Karpas-422 (cell line): ENCODE results near the gene SKIC8. TPM values are rescaled to one million over a fixed set of nuclear protein-coding genes. Genes with fewer than 3 reads are reported as not detected.

Source experiments
- DNase-seq: peaks from one replicate; pipeline ENCODE4 v3.0.0-alpha.2; 2015
- H2AFZ ChIP-seq: fragments of 200-600 bp; sonication (generic); 2 replicates; pipeline ENCODE4 v1.6.1; 2014; ENCODE audit warnings: antibody characterized with exemption, low read length, mixed read lengths
- H3K27ac ChIP-seq: fragments of 200-600 bp; sonication (generic); 2 replicates; pipeline ENCODE4 v1.5.1; 2014; ENCODE audit warnings: mild to moderate bottlenecking, low read length, moderate library complexity
- H3K27me3 ChIP-seq: fragments of 200-600 bp; sonication (generic); 2 replicates; pipeline ENCODE4 v1.6.1; 2014; ENCODE audit warnings: low read length, mixed read lengths
- H3K36me3 ChIP-seq: fragments of 200-600 bp; sonication (generic); 2 replicates; pipeline ENCODE4 v1.6.1; 2014; ENCODE audit warnings: low read length, mixed read lengths; ENCODE audit not compliant: insufficient read depth
- H3K4me1 ChIP-seq: fragments of 200-600 bp; sonication (generic); 2 replicates; pipeline ENCODE4 v1.6.1; 2014; ENCODE audit warnings: mild to moderate bottlenecking, low read length, mixed read lengths
- H3K4me2 ChIP-seq: fragments of 200-600 bp; sonication (generic); 2 replicates; pipeline ENCODE4 v1.6.1; 2014; ENCODE audit warnings: low read length, low read depth, mild to moderate bottlenecking; ENCODE audit not compliant: poor library complexity, severe bottlenecking
- H3K4me3 ChIP-seq: fragments of 200-600 bp; sonication (generic); 2 replicates; pipeline ENCODE4 v1.5.1; 2014; ENCODE audit warnings: mild to moderate bottlenecking, antibody characterized with exemption, low read length, mixed read lengths
- H3K79me2 ChIP-seq: fragments of 200-600 bp; sonication (generic); 2 replicates; pipeline ENCODE4 v1.6.1; 2014; ENCODE audit warnings: mild to moderate bottlenecking, low read length, mixed read lengths
- H3K9ac ChIP-seq: fragments of 200-600 bp; sonication (generic); 2 replicates; pipeline ENCODE4 v1.6.0; 2014; ENCODE audit warnings: low read length
- H3K9me2 ChIP-seq: fragments of 200-600 bp; sonication (generic), shearing (Covaris generic); replicated peaks from 2 replicates; pipeline ENCODE4 v1.6.0; 2014; ENCODE audit warnings: mild to moderate bottlenecking, low read length, moderate library complexity; ENCODE audit not compliant: insufficient read depth
- H3K9me3 ChIP-seq: fragments of 300-700, 200-600 bp; sonication (generic); 2 replicates; pipeline ENCODE4 v1.6.1; 2014; ENCODE audit warnings: low read length, mixed read lengths
- H4K20me1 ChIP-seq: fragments of 200-600 bp; sonication (generic); 2 replicates; pipeline ENCODE4 v1.6.1; 2014; ENCODE audit warnings: mild to moderate bottlenecking, antibody characterized with exemption, low read length, low read depth; ENCODE audit not compliant: insufficient read depth
- total RNA-seq: library from RNA; depleted of rRNA; stranded (reverse); fragments of >200 nt; shearing (Covaris generic); gene quantifications from 2 replicates; pipeline ENCODE4 v1.2.3, GENCODE V29; 2014; ENCODE audit warnings: low replicate concordance

Gene SKIC8
- total RNA-seq, 1 experiment from 2014 or later = 134 TPM

DNA sequence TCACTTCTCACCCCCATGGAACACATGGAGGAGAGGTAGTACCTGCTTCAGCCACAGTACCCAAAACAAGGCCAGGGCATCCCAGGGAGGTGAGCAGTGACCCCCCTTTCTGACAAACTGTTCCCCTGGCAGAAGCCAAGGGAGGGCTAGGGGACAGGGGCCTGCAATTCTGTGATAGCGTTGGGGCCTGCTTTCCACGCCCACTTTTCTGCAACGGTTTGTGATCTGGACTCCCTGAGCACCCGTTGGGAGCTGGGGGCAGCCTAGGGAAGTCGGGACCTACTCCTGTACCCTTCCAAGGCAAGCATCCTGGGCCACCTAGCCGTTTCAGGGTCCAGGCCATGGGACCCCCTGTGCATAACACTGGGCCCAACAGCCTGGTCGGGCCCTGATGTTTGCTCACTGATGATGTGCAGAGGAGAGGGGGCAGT is 36.0 kb downstream of the SKIC8 start:
- H3K4me3 ChIP-seq = no peak overlapping the region
- H3K27me3 ChIP-seq = no peaks in the 10 kb centered on the region
- H3K9ac ChIP-seq = no peak overlapping the region
- H3K9me3 ChIP-seq = no peaks in the 10 kb centered on the region
- H3K79me2 ChIP-seq = no peaks in the 10 kb centered on the region
- no peaks in the 10 kb centered on the region for H3K9me2 ChIP-seq
- H2AFZ ChIP-seq = no peak overlapping the region
- no peak for DNase-seq
- no peak overlapping the region for H3K4me2 ChIP-seq
- no peak overlapping the region for H3K27ac ChIP-seq
- no peaks in the 10 kb centered on the region for H3K4me1 ChIP-seq
- H3K36me3 ChIP-seq = no peaks in the 10 kb centered on the region
- 0 out of 2 replicates have a peak, but pooled peaks cover 5% of the 10 kb centered on the region for H4K20me1 ChIP-seq

DNA sequence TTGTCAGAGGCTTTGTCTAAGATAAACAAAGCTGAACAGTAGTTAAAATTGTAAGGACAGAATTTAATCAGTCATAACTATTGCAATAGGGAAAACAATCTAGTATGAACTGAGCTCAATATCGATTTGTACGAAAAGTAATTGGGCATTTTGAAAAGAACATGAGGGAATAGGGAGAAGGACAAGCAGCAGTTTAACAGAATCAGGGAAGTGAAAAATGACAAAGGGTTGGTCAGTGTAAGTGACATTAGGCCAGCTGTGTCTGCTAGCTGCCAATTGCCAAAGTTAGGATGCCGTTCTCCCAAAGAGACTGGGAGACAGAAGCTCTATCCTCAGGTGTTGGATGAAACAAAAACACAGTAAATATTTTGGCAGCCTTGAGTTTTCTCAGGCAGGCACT is 38.3 kb downstream of the SKIC8 start:
- no peaks in the 10 kb centered on the region for H3K79me2 ChIP-seq
- H4K20me1 ChIP-seq = no peaks in the 10 kb centered on the region
- no peaks in the 10 kb centered on the region for H3K9me3 ChIP-seq
- H3K36me3 ChIP-seq = no peaks in the 10 kb centered on the region
- no peaks in the 10 kb centered on the region for H3K4me1 ChIP-seq
- no peaks in the 10 kb centered on the region for H3K27me3 ChIP-seq
- H3K9me2 ChIP-seq = no peaks in the 10 kb centered on the region
- DNase-seq = no peak
- no peak overlapping the region for H3K9ac ChIP-seq
- no peak overlapping the region for H3K27ac ChIP-seq
- no peak overlapping the region for H3K4me2 ChIP-seq
- H3K4me3 ChIP-seq = no peak overlapping the region
- no peak overlapping the region for H2AFZ ChIP-seq

DNA sequence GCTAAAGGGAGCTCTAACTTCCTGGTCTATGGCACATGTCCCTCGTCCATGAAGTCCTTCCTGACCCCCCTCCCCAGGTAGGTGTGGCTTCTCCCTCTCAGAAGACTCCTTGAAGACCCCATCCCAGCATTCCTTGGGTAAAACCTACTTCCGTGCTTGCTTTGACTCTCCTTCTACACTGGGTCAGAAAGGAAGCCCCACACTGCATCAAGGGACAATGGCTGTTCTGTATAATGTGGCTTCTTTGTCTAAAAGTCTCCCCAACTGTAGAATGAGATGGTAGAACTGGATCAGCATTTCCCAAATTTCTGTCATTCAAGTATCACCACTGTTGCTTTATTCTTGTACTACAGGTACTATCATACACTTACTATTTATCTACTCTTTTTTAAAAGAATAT is 38.9 kb downstream of the SKIC8 start:
- DNase-seq = no peak
- no peak overlapping the region for H2AFZ ChIP-seq
- no peaks in the 10 kb centered on the region for H3K9me3 ChIP-seq
- H3K27me3 ChIP-seq = no peaks in the 10 kb centered on the region
- no peaks in the 10 kb centered on the region for H3K9me2 ChIP-seq
- H3K36me3 ChIP-seq = no peaks in the 10 kb centered on the region
- no peak overlapping the region for H3K4me2 ChIP-seq
- H3K4me1 ChIP-seq = no peaks in the 10 kb centered on the region
- H3K4me3 ChIP-seq = no peak overlapping the region
- H3K79me2 ChIP-seq = no peaks in the 10 kb centered on the region
- no peak overlapping the region for H3K9ac ChIP-seq
- no peak overlapping the region for H3K27ac ChIP-seq
- no peaks in the 10 kb centered on the region for H4K20me1 ChIP-seq

DNA sequence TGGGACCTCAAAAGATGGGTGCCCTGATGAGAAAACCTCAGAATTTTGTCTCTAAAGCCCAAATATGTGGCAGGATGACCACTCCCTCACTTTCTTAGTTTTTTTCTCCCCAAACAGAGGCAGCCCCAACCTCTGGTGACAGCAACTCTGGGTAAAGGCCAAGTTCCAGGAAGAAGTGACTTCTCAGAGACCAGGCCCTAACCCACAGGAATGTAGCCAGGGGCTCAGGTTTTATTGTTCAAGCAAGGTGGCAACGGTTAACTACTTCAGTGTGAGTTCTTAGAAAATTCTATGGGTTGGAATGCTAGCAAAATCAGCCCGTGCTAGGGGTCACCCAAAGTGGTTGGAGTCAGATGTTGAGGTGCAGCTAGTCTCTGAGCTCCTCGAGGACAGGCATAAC is 40.2 kb downstream of the SKIC8 start:
- Histone ChIP-seq H3K36me3 (no peaks in the 10 kb centered on the region), H3K4me1 (no peaks in the 10 kb centered on the region), H4K20me1 (no peaks in the 10 kb centered on the region), H3K9ac (no peak overlapping the region), H3K27me3 (no peaks in the 10 kb centered on the region), H3K4me3 (no peak overlapping the region), H3K9me3 (no peaks in the 10 kb centered on the region), H3K27ac (no peak overlapping the region), H3K4me2 (no peak overlapping the region), H2AFZ (no peak overlapping the region), H3K9me2 (no peaks in the 10 kb centered on the region), H3K79me2 (no peaks in the 10 kb centered on the region)
- DNase-seq = no peak

DNA sequence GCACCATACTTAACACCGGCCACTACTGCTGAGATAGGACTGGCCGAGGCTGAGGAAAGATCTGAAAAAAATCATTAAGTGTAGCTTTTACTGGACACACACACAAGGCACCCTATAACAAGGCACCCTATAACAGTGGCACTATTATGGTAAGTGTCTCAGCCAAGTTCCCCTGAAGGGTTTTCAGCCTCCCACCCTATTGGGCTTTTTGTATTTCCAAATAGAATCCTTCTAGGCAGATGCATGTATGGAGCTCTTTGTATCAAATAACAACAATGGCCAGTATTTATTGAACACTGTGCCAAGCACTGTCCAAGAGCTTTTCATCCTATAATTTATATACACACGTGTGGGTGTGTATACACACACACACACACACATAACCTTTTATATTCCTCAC is 41.7 kb downstream of the SKIC8 start:
- H3K9me3 ChIP-seq = no peaks in the 10 kb centered on the region
- H3K9ac ChIP-seq = no peak overlapping the region
- no peak overlapping the region for H3K4me2 ChIP-seq
- H3K36me3 ChIP-seq = no peaks in the 10 kb centered on the region
- no peaks in the 10 kb centered on the region for H4K20me1 ChIP-seq
- H3K27me3 ChIP-seq = no peaks in the 10 kb centered on the region
- H3K4me1 ChIP-seq = no peaks in the 10 kb centered on the region
- H3K79me2 ChIP-seq = no peaks in the 10 kb centered on the region
- H3K27ac ChIP-seq = no peak overlapping the region
- H3K9me2 ChIP-seq = no peaks in the 10 kb centered on the region
- DNase-seq = no peak
- H2AFZ ChIP-seq = no peak overlapping the region
- H3K4me3 ChIP-seq = no peak overlapping the region

DNA sequence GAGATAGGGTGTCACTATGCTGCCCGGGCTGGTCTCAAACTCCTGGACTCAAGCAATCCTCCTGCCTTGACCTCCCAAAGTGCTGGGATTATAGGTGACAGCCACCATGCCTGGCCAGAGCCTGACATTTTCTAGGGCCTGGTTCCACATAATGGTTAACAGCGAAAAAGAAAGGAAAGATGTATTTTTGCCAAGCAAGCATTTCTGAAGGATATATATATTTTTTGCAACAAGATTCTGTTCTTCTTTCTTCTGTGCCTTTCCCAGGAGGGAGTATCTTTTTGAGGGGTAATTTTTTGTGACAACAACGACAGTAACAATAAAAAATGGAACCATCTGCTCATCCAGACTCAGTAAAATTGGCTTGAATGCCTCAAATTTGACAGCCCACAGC is 43.4 kb downstream of the SKIC8 start:
- no peaks in the 10 kb centered on the region for H3K36me3 ChIP-seq
- no peak for DNase-seq
- H3K4me2 ChIP-seq = no peak overlapping the region
- no peak overlapping the region for H3K27ac ChIP-seq
- no peaks in the 10 kb centered on the region for H3K4me1 ChIP-seq
- H3K9me2 ChIP-seq = no peaks in the 10 kb centered on the region
- no peak overlapping the region for H2AFZ ChIP-seq
- H3K4me3 ChIP-seq = no peak overlapping the region
- H3K27me3 ChIP-seq = no peaks in the 10 kb centered on the region
- no peaks in the 10 kb centered on the region for H3K9me3 ChIP-seq
- no peaks in the 10 kb centered on the region for H4K20me1 ChIP-seq
- no peak overlapping the region for H3K9ac ChIP-seq
- H3K79me2 ChIP-seq = no peaks in the 10 kb centered on the region

DNA sequence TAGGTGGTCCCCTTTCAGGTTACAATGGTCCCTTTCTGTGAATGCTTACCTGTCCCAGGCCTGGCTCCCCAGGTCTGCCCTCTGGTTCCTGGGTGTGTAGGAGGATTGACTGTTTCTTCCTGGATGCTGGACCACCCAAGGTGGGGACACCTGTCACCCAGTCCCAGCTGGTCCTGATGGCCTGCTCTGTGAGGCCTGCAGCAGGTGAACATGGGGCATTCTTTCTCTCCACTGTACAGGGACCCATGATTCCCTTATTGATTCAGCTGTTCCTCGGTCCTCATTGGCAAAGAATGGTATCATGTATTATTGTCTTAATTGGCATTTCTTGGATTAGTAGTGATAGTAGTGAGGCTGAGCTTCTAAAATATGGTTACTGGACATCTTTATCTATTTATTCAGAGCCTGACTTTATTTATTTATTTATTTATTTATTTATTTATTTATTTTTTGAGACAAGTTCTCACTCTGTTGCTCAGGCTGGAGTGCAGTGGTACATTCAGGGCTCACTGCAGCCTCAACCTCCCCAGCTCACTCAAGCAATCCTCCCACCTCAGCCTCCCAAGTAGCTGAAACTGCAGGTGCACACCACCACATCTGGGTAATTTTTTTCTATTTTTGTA is 43.9 kb downstream of the SKIC8 start:
- no peaks in the 10 kb centered on the region for H3K79me2 ChIP-seq
- no peak for DNase-seq
- no peak overlapping the region for H3K9ac ChIP-seq
- no peak overlapping the region for H3K4me3 ChIP-seq
- H2AFZ ChIP-seq = no peak overlapping the region
- no peak overlapping the region for H3K27ac ChIP-seq
- H3K9me3 ChIP-seq = no peaks in the 10 kb centered on the region
- H3K27me3 ChIP-seq = no peaks in the 10 kb centered on the region
- no peaks in the 10 kb centered on the region for H3K4me1 ChIP-seq
- no peaks in the 10 kb centered on the region for H4K20me1 ChIP-seq
- H3K36me3 ChIP-seq = no peaks in the 10 kb centered on the region
- H3K9me2 ChIP-seq = no peaks in the 10 kb centered on the region
- H3K4me2 ChIP-seq = no peak overlapping the region

DNA sequence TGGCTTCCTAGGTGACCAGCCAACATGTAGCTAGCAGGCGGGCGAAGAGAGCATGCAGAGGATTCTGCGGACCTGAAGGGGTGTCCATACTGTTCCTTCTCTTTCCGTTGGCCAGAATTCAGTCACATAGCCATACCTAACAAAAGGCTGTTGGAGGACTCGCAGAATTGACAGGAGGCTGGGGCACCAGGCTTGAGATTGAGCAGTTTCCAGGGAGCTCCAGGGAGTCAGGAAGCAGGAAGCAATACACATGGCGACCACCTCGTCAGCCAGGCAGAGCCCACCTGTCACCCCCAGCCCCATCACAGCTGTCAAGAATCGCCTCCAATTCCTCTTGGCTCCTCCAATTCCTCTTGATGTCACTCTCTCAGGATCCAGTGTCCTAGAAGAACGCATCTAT is 48.3 kb downstream of the SKIC8 start:
- Histone ChIP-seq H3K9me2 (no peaks in the 10 kb centered on the region), H3K4me3 (no peak overlapping the region), H3K9me3 (no peaks in the 10 kb centered on the region), H3K36me3 (no peaks in the 10 kb centered on the region), H3K9ac (no peak overlapping the region), H3K27me3 (no peaks in the 10 kb centered on the region), H3K4me2 (no peak overlapping the region), H4K20me1 (no peaks in the 10 kb centered on the region), H3K79me2 (no peaks in the 10 kb centered on the region), H3K4me1 (no peaks in the 10 kb centered on the region), H2AFZ (no peak overlapping the region), H3K27ac (no peak overlapping the region)
- no peak for DNase-seq

DNA sequence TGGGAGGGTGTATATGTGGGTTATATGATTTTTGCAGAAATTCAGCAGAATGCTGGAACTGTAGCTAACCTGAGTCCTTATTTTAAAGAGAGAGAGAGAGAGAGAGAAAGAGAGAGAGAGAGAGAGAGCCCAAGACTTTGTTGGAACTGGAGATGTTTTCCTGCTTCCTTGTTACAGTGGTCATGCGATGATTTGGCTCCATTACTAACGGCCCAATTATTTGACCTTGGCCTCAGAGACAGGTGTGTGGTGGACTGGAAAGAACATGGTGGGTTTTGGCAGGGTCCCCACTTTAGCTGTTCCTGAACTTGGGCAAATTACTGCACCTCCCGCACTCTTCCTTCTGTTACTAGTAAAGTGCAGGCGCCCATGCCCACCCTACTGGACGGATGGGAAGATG is 50.3 kb downstream of the SKIC8 start:
- Histone ChIP-seq H4K20me1 (no peaks in the 10 kb centered on the region), H3K9me2 (no peaks in the 10 kb centered on the region), H3K79me2 (no peaks in the 10 kb centered on the region), H3K36me3 (no peaks in the 10 kb centered on the region), H3K4me2 (no peak overlapping the region), H3K27me3 (no peaks in the 10 kb centered on the region), H3K27ac (no peak overlapping the region), H2AFZ (no peak overlapping the region), H3K9ac (no peak overlapping the region), H3K9me3 (no peaks in the 10 kb centered on the region), H3K4me3 (no peak overlapping the region), H3K4me1 (no peaks in the 10 kb centered on the region)
- DNase-seq = no peak
